SU-DHL-6 (cell line): ENCODE measurements around the gene SELENON.

ENCODE experiments used
- H2AFZ ChIP-seq: fragments of 200-600 bp; sonication (generic); 2 replicates; pipeline ENCODE4 v1.6.1; 2014; ENCODE audit warnings: low read depth, mild to moderate bottlenecking, moderate library complexity, mixed read lengths, antibody characterized with exemption, low read length; ENCODE audit not compliant: severe bottlenecking
- H3F3A ChIP-seq: fragments of 200-600 bp; shearing (Covaris generic); 2 replicates; pipeline ENCODE4 v1.6.0; 2016; ENCODE audit warnings: antibody characterized with exemption, mild to moderate bottlenecking; ENCODE audit not compliant: insufficient read depth
- H3K27ac ChIP-seq: fragments of 200-600 bp; sonication (generic); 2 replicates; pipeline ENCODE4 v1.5.1; 2016; ENCODE audit warnings: low read depth, mild to moderate bottlenecking, low read length, moderate library complexity, mixed read lengths
- H3K27me3 ChIP-seq: fragments of 200-600 bp; sonication (generic), shearing (Covaris generic); 2 replicates; pipeline ENCODE4 v1.6.0; 2014; ENCODE audit warnings: mild to moderate bottlenecking, low read length
- H3K36me3 ChIP-seq: fragments of 200-600 bp; sonication (generic); 2 replicates; pipeline ENCODE4 v1.6.1; 2014; ENCODE audit warnings: mild to moderate bottlenecking, low read length, mixed read lengths
- H3K4me2 ChIP-seq: fragments of 300-600, 200-600 bp; shearing (Covaris generic), sonication (generic); 2 replicates; pipeline ENCODE4 v1.6.0; 2014; ENCODE audit warnings: low read length, low read depth, mild to moderate bottlenecking; ENCODE audit not compliant: poor library complexity, severe bottlenecking
- H3K4me3 ChIP-seq: fragments of 200-600 bp; sonication (generic); 2 replicates; pipeline ENCODE4 v1.5.1; 2014; ENCODE audit warnings: antibody characterized with exemption, low read length, mild to moderate bottlenecking, mixed read lengths; ENCODE audit not compliant: insufficient read depth, poor library complexity, severe bottlenecking
- H3K79me2 ChIP-seq: fragments of 200-600 bp; sonication (generic); 2 replicates; pipeline ENCODE4 v1.6.1; 2014; ENCODE audit warnings: mild to moderate bottlenecking, low read length, moderate library complexity; ENCODE audit not compliant: insufficient read depth
- H3K9ac ChIP-seq: fragments of 200-600 bp; sonication (generic); 2 replicates; pipeline ENCODE4 v1.7.0; 2014; ENCODE audit warnings: mild to moderate bottlenecking, low read length
- H3K9me2 ChIP-seq: fragments of 200-600 bp; sonication (generic); replicated peaks from 2 replicates; pipeline ENCODE4 v1.6.1; 2014; ENCODE audit warnings: low read length; ENCODE audit not compliant: insufficient read depth
- H3K9me3 ChIP-seq: fragments of 200-600 bp; sonication (generic); 2 replicates; pipeline ENCODE4 v1.6.1; 2014; ENCODE audit warnings: low read length, mixed read lengths; ENCODE audit not compliant: insufficient read depth
- H4K20me1 ChIP-seq: fragments of 200-600 bp; sonication (generic); 2 replicates; pipeline ENCODE4 v1.6.1; 2014; ENCODE audit warnings: low read depth, mild to moderate bottlenecking, antibody characterized with exemption, low read length, moderate library complexity, mixed read lengths
- CTCF ChIP-seq: fragments of 200-600 bp; sonication (generic); IDR thresholded peaks from one replicate; pipeline ENCODE4 v1.5.1; 2017; ENCODE audit warnings: antibody characterized with exemption, mild to moderate bottlenecking, low read length, moderate library complexity; ENCODE audit not compliant: insufficient read depth, poor library complexity, severe bottlenecking
- EZH2phosphoT487 ChIP-seq: fragments of 200-600 bp; sonication (generic), shearing (Covaris generic); conservative IDR thresholded peaks from 2 replicates; pipeline ENCODE4 v1.6.1; 2018; ENCODE audit warnings: mild to moderate bottlenecking, antibody characterized with exemption, low read length, moderate library complexity, mixed read lengths

Gene SELENON

DNA sequence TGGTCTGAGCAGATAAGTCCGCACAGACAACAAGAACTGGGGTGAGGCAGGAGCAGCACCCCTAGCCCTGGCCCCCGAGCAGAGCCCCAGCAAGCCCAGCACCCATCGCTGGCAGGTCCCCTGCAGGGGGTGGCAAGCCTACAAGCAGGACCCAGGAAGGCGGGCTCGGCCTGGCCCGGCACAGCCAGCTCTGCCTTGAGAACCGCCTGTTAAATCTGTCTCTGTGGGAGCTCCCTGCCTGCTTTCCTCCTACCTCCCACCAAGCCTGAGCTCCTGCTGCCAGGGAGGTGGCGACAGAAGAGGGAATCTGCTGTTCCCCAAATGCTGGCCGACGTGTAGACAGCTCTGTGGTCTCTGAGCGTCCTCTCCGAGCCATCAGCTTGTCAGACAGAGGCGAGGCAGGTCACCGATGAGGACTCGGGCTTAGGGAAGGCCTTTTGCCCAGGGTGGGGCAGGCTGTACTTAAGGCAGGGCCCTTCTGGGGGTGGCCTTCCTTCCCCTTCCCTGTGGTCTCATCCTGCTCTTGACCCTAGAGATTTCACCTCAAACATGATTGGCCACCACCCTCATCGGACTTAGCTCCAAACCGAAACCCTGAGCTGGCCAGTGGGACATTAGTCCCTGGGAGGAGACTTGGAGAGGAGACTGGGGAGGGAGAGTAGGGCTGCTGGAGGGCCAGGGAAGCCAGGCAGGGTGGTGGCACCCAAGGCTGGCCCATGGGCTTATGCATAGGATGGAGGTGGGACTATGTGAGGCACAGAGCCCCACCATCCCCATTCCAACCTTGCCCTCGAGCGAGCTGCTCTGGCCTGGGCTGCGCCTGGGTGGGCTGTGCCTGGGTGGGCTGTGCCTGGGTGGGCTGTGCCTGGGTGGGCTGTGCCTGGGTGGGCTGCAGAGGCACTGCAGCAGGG lies 7.7 kb downstream of the SELENON start:
- H3K27me3 ChIP-seq, result no peaks in the 10 kb centered on the region
- H3K79me2 ChIP-seq, result no peaks in the 10 kb centered on the region
- H3K9me3 ChIP-seq, result no peaks in the 10 kb centered on the region
- no peak overlapping the region for H3K9ac ChIP-seq
- TF ChIP-seq CTCF (no peak), EZH2phosphoT487 (no peak)
- no peaks in the 10 kb centered on the region for H3F3A ChIP-seq
- H3K4me2 ChIP-seq, result no peak overlapping the region
- H3K36me3 ChIP-seq, result no peaks in the 10 kb centered on the region
- H3K9me2 ChIP-seq, result no peaks in the 10 kb centered on the region
- no peak overlapping the region for H3K4me3 ChIP-seq
- H2AFZ ChIP-seq, result no peak overlapping the region
- no peaks in the 10 kb centered on the region for H4K20me1 ChIP-seq
- no peak overlapping the region for H3K27ac ChIP-seq

GRCh38 chr1:25808481-25809244 lies 8.7 kb downstream of the SELENON start:
- no peak for TF ChIP-seq EZH2phosphoT487
- TF ChIP-seq CTCF, result no peak
- H3F3A ChIP-seq, result no peaks in the 10 kb centered on the region
- H3K9ac ChIP-seq, result no peak overlapping the region
- H3K4me3 ChIP-seq, result no peak overlapping the region
- H3K4me2 ChIP-seq, result no peak overlapping the region
- H3K27me3 ChIP-seq, result no peaks in the 10 kb centered on the region
- H3K36me3 ChIP-seq, result no peaks in the 10 kb centered on the region
- H3K79me2 ChIP-seq, result no peaks in the 10 kb centered on the region
- H3K9me2 ChIP-seq, result no peaks in the 10 kb centered on the region
- no peaks in the 10 kb centered on the region for H4K20me1 ChIP-seq
- H3K27ac ChIP-seq, result no peak overlapping the region
- H2AFZ ChIP-seq, result no peak overlapping the region
- H3K9me3 ChIP-seq, result no peaks in the 10 kb centered on the region

- no peak overlapping the region for H3K4me3 ChIP-seq
- no peak overlapping the region for H2AFZ ChIP-seq
- H3K9me3 ChIP-seq, result no peaks in the 10 kb centered on the region
- H3K27me3 ChIP-seq, result no peaks in the 10 kb centered on the region
- no peaks in the 10 kb centered on the region for H4K20me1 ChIP-seq
- TF ChIP-seq EZH2phosphoT487 (no peak), CTCF (no peak)
- H3K79me2 ChIP-seq, result no peaks in the 10 kb centered on the region
- H3K9ac ChIP-seq, result no peak overlapping the region
- no peaks in the 10 kb centered on the region for H3K9me2 ChIP-seq
- H3F3A ChIP-seq, result no peaks in the 10 kb centered on the region
- H3K27ac ChIP-seq, result no peak overlapping the region
- H3K36me3 ChIP-seq, result no peaks in the 10 kb centered on the region
- H3K4me2 ChIP-seq, result no peak overlapping the region
Measured at GRCh38 chr1:25809283-25809926, 9.4 kb downstream of the SELENON start.
